Motor neuron (in vitro differentiated cells): ENCODE measurements around the gene RHOBTB3. TPM values are rescaled to one million over a fixed set of nuclear protein-coding genes. Genes with fewer than 3 reads are reported as not detected.
"Not testable (repeated sequence)": the region's sequence is repeated elsewhere in the genome, so short reads cannot be mapped to it uniquely, and the experiment has no call there.

Source experiments
- ATAC-seq, 8 experiments: fragments of 200-7000 bp; cut with Tn5 transposase; replicated peaks in 6 of 8; 2 replicates each; pipeline ENCODE4 v1.8.0; 2021; ENCODE audit warnings: mild to moderate bottlenecking in 8 of 8, moderate library complexity in 8 of 8
- H3K27ac ChIP-seq, 2 donors: fragments of 250-450 bp; sonication (Bioruptor Pico); 2 replicates each; pipeline ENCODE4 v1.9.0; 2021; ENCODE audit warnings: antibody characterized with exemption in 2 of 2, mild to moderate bottlenecking in 2 of 2, moderate library complexity in 1 of 2
- H3K4me1 ChIP-seq, 2 donors: fragments of 250-450 bp; sonication (Bioruptor Pico); replicated peaks in 1 of 2; 2 replicates each; pipeline ENCODE4 v1.6.1; 2021; ENCODE audit warnings: antibody characterized with exemption in 2 of 2, mild to moderate bottlenecking in 2 of 2, moderate library complexity in 1 of 2
- H3K4me3 ChIP-seq, 5 donors: fragments of 250-450 bp; sonication (Bioruptor Pico); 2 replicates each; pipeline ENCODE4 v1.9.0; 2021; ENCODE audit warnings: antibody characterized with exemption in 5 of 5, mild to moderate bottlenecking in 5 of 5, moderate library complexity in 4 of 5
- WGBS, 10 experiments: fragments of 450-650 bp; shearing (Covaris generic); methylation state at CpG; one replicate each; pipeline ENCODE4 v1.0.0; 2022; 5-methylcytosine and 5-hydroxymethylcytosine counted together
- in situ Hi-C, 9 experiments: fragments of 400-800 bp; cut with MboI; loops; one replicate each; pipeline ENCODE4 v1.15.0; 2021; ENCODE audit warnings: low sequenced_read_pairs in 9 of 9, low pct_unique_long_range_greater_than_20kb in 2 of 9; ENCODE audit not compliant: unreplicated experiment in 9 of 9
- total RNA-seq, 8 experiments: library from RNA; unstranded; fragments of 300-600 nt; gene quantifications; 2 replicates each; pipeline versions ENCODE4 v1.2.3 to v1.2.4, GENCODE V29; 2022

The RHOBTB3 gene
- total RNA-seq, 8 experiments from 2014 or later = 28.4 to 296 (median 59.4) TPM

GRCh38 chr5:95830226-95830625 is 99.1 kb downstream of the RHOBTB3 start:
- ATAC-seq = no peak
- in situ Hi-C loops = loop anchor here in 3 of 9 experiments (25.0 kb wide), 2 partner anchors 168 to 193 kb away; partner anchors contain the start of gene RFESD (in 2 of the 3)
- Histone ChIP-seq H3K4me3 (no peak overlapping the region), H3K4me1 (no peaks in the 10 kb centered on the region), H3K27ac (no peak overlapping the region)
- 50 to 100% (median 83%) methylated on average over 1 to 2 of the region's 2 CpGs; no CpG with 5 or more reads in 1 of the 10 experiments for WGBS, 10 experiments

DNA sequence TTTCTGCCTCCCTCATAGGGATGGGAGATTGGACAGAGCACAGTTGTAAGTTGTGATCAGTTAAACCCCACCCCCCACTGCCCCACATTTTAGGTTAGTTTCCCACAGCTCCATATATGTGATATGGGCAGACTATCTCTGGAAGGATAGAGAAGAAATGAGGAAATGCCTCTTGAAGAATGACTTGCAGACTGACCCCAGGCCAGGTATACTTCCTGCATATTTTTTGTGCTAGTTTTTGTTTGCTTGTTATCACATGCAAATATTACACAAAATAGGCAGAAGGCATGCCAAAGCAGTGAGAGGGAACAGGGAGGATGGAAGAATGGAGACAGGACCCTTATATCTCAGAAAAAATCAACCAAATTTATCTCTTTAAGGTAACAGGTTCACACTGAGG is 101.5 kb downstream of the RHOBTB3 start:
- Histone ChIP-seq H3K4me3 (no peak overlapping the region), H3K27ac (no peak overlapping the region), H3K4me1 (no peaks in the 10 kb centered on the region)
- in situ Hi-C loops = loop anchor here in 3 of 9 experiments (25.0 kb wide), 2 partner anchors 170 to 195 kb away; partner anchors contain the start of gene RFESD (in 2 of the 3)
- ATAC-seq = no peak

DNA sequence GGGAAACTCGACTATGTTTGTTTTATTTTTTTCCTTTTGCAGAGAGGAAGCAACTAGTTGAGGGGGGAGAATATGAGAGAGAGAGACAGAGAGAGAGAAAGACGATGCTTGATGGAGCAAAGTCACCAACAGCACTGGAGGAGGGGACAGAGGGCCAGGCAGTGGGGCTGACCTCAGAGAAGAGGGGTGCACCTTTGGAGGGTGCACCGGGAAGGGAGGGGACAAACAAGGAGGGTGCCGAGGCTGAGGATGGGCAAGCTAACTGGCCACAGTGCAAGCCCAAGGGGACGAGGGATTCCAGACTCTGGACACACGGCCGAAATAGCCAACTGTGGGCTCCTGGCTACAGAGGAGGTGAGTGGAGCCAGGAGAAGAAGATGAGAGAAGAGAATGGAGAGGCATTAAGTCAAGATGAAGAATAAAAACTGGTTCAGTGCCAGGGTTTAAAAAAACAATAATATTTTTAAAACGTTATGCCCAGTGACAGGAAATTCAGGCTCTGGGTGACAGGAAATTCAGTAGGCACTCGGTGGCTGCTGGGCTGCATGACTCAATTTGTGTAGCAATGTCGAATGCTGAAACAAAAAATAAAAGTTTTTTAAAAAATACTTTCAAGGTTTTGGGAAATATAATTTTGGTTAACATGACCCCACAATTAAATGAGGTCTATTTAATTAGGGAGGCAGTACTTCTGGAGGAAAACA is 104.7 kb downstream of the RHOBTB3 start:
- H3K4me3 ChIP-seq = no peak overlapping the region
- in situ Hi-C loops = loop anchor here in 3 of 9 experiments (25.0 kb wide), 2 partner anchors 174 to 199 kb away; partner anchors contain the start of gene RFESD (in 2 of the 3)
- H3K27ac ChIP-seq = no peak overlapping the region
- no peak for ATAC-seq
- H3K4me1 ChIP-seq = no peaks in the 10 kb centered on the region
- 15 to 94% (median 74%) methylated on average over 1 to 9 of the region's 10 CpGs for WGBS, 10 experiments

- in situ Hi-C loops = loop anchor here in 3 of 9 experiments (25.0 kb wide), 2 partner anchors 174 to 199 kb away; partner anchors contain the start of gene RFESD (in 2 of the 3)
- Histone ChIP-seq H3K4me3 (no peak overlapping the region), H3K27ac (no peak overlapping the region), H3K4me1 (no peaks in the 10 kb centered on the region)
- ATAC-seq = no peak
- 75 to 100% (median 88%) methylated on average over 1 of the region's 1 CpG; no CpG with 5 or more reads in 5 of the 10 experiments for WGBS, 10 experiments
Measured at GRCh38 chr5:95836544-95836943, 105.4 kb downstream of the RHOBTB3 start.

GRCh38 chr5:95836971-95837370 is 105.8 kb downstream of the RHOBTB3 start:
- in situ Hi-C loops = loop anchor here in 3 of 9 experiments (25.0 kb wide), 2 partner anchors 175 to 200 kb away; partner anchors contain the start of gene RFESD (in 2 of the 3)
- not testable (repeated sequence) for H3K4me1 ChIP-seq

GRCh38 chr5:95837492-95837891 is 106.4 kb downstream of the RHOBTB3 start:
- Histone ChIP-seq H3K4me1 (no peaks in the 10 kb centered on the region), H3K27ac (no peak overlapping the region), H3K4me3 (no peak overlapping the region)
- 75 to 96% (median 91%) methylated on average over 1 to 5 of the region's 5 CpGs; no CpG with 5 or more reads in 2 of the 10 experiments for WGBS, 10 experiments
- no peak for ATAC-seq
- in situ Hi-C loops = loop anchor here in 3 of 9 experiments (25.0 kb wide), 2 partner anchors 175 to 200 kb away; partner anchors contain the start of gene RFESD (in 2 of the 3)

More at GRCh38 chr5:95836971-95837370, 105.8 kb downstream of the RHOBTB3 start:
- not testable (repeated sequence) for H3K4me3 ChIP-seq, H3K27ac ChIP-seq, ATAC-seq
- WGBS, 10 experiments = 90 to 100% (median 100%) methylated on average over 1 to 4 of the region's 4 CpGs; no CpG with 5 or more reads in 2 of the 10 experiments

DNA sequence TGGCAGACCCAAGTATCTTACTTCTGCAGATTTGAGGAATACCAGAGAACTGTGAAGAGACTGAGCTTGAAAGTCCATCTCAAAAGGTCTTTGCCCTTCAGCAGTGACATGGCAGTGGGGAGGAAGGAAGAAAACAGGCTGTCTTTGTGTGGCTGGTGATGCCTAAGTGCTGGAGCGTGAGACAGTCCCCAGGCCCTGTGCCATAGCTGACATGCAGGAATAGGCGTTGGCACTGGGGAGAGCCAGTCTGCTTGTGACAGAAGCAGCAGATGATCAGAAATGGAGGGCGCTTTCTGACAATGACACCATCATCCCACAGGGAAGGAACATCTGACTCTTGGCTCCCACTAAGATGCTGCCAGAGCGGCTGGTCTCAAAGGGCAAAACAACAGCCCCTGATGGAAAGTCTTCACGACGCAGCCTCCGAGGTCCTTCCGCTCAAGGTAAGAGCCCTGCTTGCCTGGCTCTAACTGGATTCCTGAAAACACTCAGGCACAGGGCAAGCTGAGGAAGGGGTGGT is 106.9 kb downstream of the RHOBTB3 start:
- no peak for ATAC-seq
- WGBS, 10 experiments = 72 to 100% (median 92%) methylated on average over 1 to 6 of the region's 8 CpGs; no CpG with 5 or more reads in 3 of the 10 experiments
- in situ Hi-C loops = loop anchor here in 3 of 9 experiments (25.0 kb wide), 2 partner anchors 176 to 201 kb away; partner anchors contain the start of gene RFESD (in 2 of the 3)
- Histone ChIP-seq H3K4me3 (no peak overlapping the region), H3K4me1 (no peaks in the 10 kb centered on the region), H3K27ac (no peak overlapping the region)

GRCh38 chr5:95838556-95838955 is 107.4 kb downstream of the RHOBTB3 start:
- Histone ChIP-seq H3K4me1 (no peaks in the 10 kb centered on the region), H3K27ac (no peak overlapping the region), H3K4me3 (no peak overlapping the region)
- ATAC-seq = no peak
- 33 to 83% methylated on average over 1 of the region's 1 CpG; no CpG with 5 or more reads in 8 of the 10 experiments for whole genome bisulfite sequencing, 10 experiments
- in situ Hi-C loops = loop anchor here in 3 of 9 experiments (25.0 kb wide), 2 partner anchors 176 to 201 kb away; partner anchors contain the start of gene RFESD (in 2 of the 3)

GRCh38 chr5:95839658-95840057 is 108.5 kb downstream of the RHOBTB3 start:
- in situ Hi-C loops = loop anchor here in 5 of 9 experiments (10.0 to 25.0 kb wide), 4 partner anchors 177 to 205 kb away; partner anchors contain the start of gene RFESD (in 2 of the 5)
- WGBS, 10 experiments = 17 to 100% (median 75%) methylated on average over 1 to 2 of the region's 2 CpGs; no CpG with 5 or more reads in 5 of the 10 experiments
- no peak for ATAC-seq
- Histone ChIP-seq H3K4me1 (no peaks in the 10 kb centered on the region), H3K4me3 (no peak overlapping the region), H3K27ac (no peak overlapping the region)

DNA sequence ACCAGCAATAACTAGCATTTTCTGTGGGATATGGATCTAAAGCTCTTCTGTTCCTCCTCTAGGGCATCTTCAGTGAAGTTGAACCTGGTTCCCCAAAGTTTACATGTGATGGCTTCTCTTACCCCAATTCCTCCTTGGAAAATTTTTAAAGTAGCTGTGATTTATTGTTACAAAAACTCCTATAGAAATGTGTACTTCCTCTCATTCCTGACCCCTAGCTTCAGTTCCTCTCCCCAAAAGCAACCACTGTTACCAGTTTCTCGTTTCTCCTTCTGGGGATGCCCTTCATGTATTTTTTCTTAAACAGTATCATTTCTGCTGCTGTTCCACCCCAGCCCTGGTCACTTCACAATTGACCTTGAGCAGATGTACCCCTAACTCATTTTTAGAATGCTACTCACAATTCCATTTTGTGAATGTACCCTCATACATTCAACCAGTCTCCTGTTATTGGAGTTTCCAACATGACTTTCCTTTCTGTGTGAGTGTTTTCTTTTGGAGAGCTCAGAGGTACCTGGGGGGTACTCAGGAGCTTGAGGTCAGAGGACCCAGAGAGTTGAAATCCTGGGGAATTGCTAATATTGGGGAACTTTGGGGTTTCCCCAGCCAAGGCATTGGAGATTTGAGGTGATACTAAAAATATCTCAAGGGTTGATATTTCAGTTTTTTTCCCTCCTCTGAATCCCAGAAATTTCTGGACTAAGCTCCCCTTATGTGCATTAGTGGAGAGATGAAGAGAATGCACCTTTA is 110.0 kb downstream of the RHOBTB3 start:
- ATAC-seq = no peak
- 60 to 91% (median 69%) methylated on average over 1 of the region's 1 CpG; no CpG with 5 or more reads in 4 of the 10 experiments for WGBS, 10 experiments
- H3K4me1 ChIP-seq = no peaks in the 10 kb centered on the region
- no peak overlapping the region for H3K4me3 ChIP-seq
- in situ Hi-C loops = loop anchor here in 5 of 9 experiments (10.0 to 25.0 kb wide), 4 partner anchors 179 to 206 kb away; partner anchors contain the start of gene RFESD (in 2 of the 5)
- H3K27ac ChIP-seq = no peak overlapping the region

DNA sequence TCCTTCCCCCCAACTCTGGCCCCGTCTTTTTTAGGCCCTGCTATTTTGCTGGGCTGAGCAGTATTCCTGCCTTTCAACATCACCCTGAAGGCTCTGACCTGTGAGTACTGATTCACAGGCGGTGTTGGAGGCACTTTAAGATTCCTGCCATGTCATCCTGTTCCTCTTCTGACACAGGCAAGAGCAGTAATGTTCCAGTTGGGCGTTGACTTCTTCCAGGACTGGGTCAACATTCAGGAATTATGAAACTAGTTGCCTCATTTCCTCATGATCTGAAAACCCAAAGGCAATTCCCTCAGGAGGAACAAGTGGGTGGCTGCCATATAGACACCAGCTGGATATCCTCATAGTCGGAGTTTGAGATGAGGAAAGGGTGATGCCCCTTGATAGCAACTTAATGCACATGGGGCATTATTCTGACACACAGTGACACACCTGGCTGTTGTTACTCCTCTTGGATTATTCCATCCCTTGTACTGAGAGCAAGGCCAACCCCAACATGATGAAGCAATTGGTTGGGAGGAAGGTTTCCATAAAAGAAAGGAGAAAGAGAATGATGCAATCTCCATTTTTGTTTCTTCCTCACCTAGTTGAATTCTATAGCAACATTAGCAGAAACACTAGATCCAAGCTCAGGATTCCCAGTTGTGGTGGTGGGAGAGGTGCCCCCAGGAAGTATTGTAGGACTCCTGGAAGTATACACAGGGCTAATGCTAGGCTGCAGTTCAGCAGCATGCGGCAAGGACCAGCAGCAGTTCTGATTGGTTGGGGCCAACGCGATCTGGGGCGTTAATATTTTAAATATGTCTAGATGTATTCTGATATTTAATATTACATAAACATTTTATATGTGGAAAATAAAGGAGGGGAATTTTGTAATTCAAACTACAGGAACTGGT is 111.0 kb downstream of the RHOBTB3 start:
- in situ Hi-C loops = loop anchor here in 5 of 9 experiments (10.0 to 25.0 kb wide), 4 partner anchors 180 to 207 kb away; partner anchors contain the start of gene RFESD (in 2 of the 5)
- no peak overlapping the region for H3K27ac ChIP-seq
- ATAC-seq = peak in 3 of 8 experiments; percentile 48 to 95 (median 94)
- no peaks in the 10 kb centered on the region for H3K4me1 ChIP-seq
- H3K4me3 ChIP-seq = no peak overlapping the region
- 0 to 100% (median 80%) methylated on average over 2 to 8 of the region's 8 CpGs for WGBS, 10 experiments
